Measurements from ENCODE around the gene CRIP1. TPM values are rescaled to one million over a fixed set of nuclear protein-coding genes. Genes with fewer than 3 reads are reported as not detected.

Gene CRIP1
- total RNA-seq, 1 experiment from 2014 or later: 6.9 TPM

DNA sequence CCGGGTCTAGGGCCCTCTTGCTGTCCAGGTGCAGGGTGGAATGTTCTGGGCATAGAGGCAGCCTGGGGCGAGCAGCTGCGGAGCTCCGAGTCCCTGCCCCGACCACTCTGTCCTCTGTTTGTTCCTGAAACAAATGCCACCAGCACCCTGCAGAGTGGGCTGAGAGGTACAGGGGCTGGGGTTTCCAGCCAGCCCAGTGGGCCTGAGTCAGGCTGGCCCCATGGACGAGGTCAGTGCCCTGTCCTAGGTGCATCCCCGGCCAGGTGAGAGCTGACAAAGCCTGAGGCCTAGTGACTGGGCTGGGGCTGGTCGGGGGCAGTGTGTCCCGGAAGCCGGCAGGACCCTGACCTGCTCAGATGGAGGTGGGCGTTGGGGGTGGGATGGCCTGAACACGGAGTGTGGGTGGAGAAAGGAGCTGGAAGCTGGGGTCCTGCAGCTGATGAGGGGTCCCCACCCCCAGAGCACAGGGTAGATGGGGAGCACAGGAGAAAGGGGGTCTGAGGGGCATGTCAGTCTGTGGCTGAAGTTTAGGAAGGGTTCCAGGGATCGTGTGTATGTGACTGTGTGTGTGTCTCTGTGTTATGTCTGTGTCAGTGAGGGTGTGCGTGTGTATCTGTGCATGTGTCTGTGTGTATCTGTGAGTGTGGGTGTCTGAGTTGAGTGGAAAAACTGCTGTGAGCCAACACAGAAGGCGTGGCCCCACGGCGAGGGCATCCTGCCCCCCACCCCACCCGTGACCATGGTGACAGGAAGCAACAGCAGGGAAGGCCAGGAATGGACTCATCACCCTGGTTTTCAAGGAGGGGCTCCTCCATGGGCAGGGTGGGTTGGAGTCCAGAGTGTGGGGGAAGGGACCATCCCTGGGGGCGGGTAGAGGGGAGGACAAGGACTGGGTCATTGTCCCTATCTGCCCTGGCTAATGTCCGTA lies 2.4 kb upstream of the CRIP1 start:
- Histone ChIP-seq H3T11ph (ENCODE audit: low read length) (no peak overlapping the region), H4K91ac (ENCODE audit: insufficient read length, low read depth, low read length) (peak overlapping the region; percentile 86), H3K27me3 (ENCODE audit: insufficient read depth, low read length) (peaks cover 40% of the 10 kb centered on the region), H2BK12ac (ENCODE audit: insufficient read length, low read depth, low read length) (no peak overlapping the region), H3K9ac (ENCODE audit: extremely low read depth, insufficient read length, low read length) (no peak overlapping the region), H4K8ac (replicated peaks; ENCODE audit: insufficient read length, low read depth, low read length) (no peak overlapping the region), H4K20me1 (ENCODE audit: control insufficient read depth, insufficient read depth, insufficient read length) (no peaks in the 10 kb centered on the region), H3K4me1 (ENCODE audit: insufficient read depth, low read length) (no peaks in the 10 kb centered on the region), H2BK5ac (ENCODE audit: insufficient read length, low read length) (no peak overlapping the region), H4K5ac (ENCODE audit: insufficient read length, low read depth, low read length) (no peak overlapping the region), H2AFZ (ENCODE audit: low read length) (no peak overlapping the region), H2AK5ac (ENCODE audit: insufficient read length, low read length) (no peak overlapping the region), H3K23me2 (ENCODE audit: insufficient read length, low read depth, low read length, poor library complexity, severe bottlenecking) (peaks cover 7% of the 10 kb centered on the region), H3K18ac (ENCODE audit: insufficient read length, low read depth, low read length) (peak overlapping the region; percentile 10), H3K4me2 (ENCODE audit: insufficient read depth, insufficient read length, low read length) (no peak overlapping the region), H3K27ac (ENCODE audit: insufficient read length, low read depth, low read length) (no peak overlapping the region), H3K9me3 (ENCODE audit: control insufficient read depth, low read depth, low read length) (no peaks in the 10 kb centered on the region), H3K23ac (ENCODE audit: insufficient read length, low read depth, low read length) (no peak overlapping the region), H3K14ac (ENCODE audit: insufficient read depth, low read length) (0 out of 2 replicates have a peak overlapping the region, but pooled peaks have one; percentile 16), H2BK120ac (ENCODE audit: low read depth, low read length, poor library complexity, severe bottlenecking) (no peak overlapping the region), H3K79me2 (ENCODE audit: insufficient read depth, low read length) (no peaks in the 10 kb centered on the region), H2BK15ac (ENCODE audit: low read depth, low read length) (no peak overlapping the region), H3K4ac (ENCODE audit: low read depth, low read length) (no peak overlapping the region; the same call in 1 of the 2 replicates), H3K79me1 (ENCODE audit: insufficient read depth, low read depth, low read length, poor library complexity, severe bottlenecking) (no peaks in the 10 kb centered on the region), H2BK20ac (ENCODE audit: low read depth, low read length, poor library complexity, severe bottlenecking) (no peak overlapping the region), H3K56ac (ENCODE audit: insufficient read length, low read depth, low read length) (no peak overlapping the region)
- DNase-seq: no peak
- Mint-ChIP-seq H3K4me1 (peaks cover 12 to 29% of the 10 kb centered on the region in 2 experiments), H3K36me3 (ENCODE audit: insufficient read depth in 1 of 3, low read depth in 3 of 3) (no peaks in the 10 kb centered on the region), H3K4me3 (peak overlapping the region in 1 of 2 experiments; percentile 11; a peak in 1 of 5 replicates), H3K27me3 (ENCODE audit: low read depth) (peaks cover 91% of the 10 kb centered on the region), H3K27ac (no peak overlapping the region), H3K9me3 (no peaks in the 10 kb centered on the region)
- WGBS (ENCODE audit: extremely low coverage, insufficient read length, low lambda C conversion rate): no CpG with 5 or more reads among the region's 20 CpGs
- TF ChIP-seq CTCF (conservative IDR thresholded peaks at IDR 0.05): no peak
